Activated naive CD8-positive, alpha-beta T cell (primary cell): ENCODE results near the gene GRIA4.
"Not testable (repeated sequence)": the region's sequence is repeated elsewhere in the genome, so short reads cannot be mapped to it uniquely, and the experiment has no call there.

Source experiments
- H3K27ac Mint-ChIP-seq: one replicate; pipeline ENCODE4 v1.8.0; 2021; ENCODE audit warnings: mixed read lengths
- H3K27me3 Mint-ChIP-seq: one replicate; pipeline ENCODE4 v1.8.0; 2021; ENCODE audit warnings: mixed read lengths
- H3K36me3 Mint-ChIP-seq: one replicate; pipeline ENCODE4 v1.8.0; 2021; ENCODE audit warnings: mixed read lengths
- H3K4me1 Mint-ChIP-seq: one replicate; pipeline ENCODE4 v1.8.0; 2021; ENCODE audit warnings: low read depth, mixed read lengths
- H3K4me3 Mint-ChIP-seq: one replicate; pipeline ENCODE4 v1.8.0; 2021; ENCODE audit warnings: mild to moderate bottlenecking, mixed read lengths
- H3K9me3 Mint-ChIP-seq: one replicate; pipeline ENCODE4 v1.8.0; 2021; ENCODE audit warnings: low read depth, mixed read lengths

The GRIA4 gene

GRCh38 chr11:105867742-105868141 lies 257.9 kb downstream of the GRIA4 start:
- Mint-ChIP-seq H3K4me1 (no peaks in the 10 kb centered on the region), H3K27ac (no peak overlapping the region), H3K27me3 (peaks cover 4% of the 10 kb centered on the region), H3K36me3 (no peaks in the 10 kb centered on the region), H3K4me3 (no peak overlapping the region), H3K9me3 (no peaks in the 10 kb centered on the region)

DNA sequence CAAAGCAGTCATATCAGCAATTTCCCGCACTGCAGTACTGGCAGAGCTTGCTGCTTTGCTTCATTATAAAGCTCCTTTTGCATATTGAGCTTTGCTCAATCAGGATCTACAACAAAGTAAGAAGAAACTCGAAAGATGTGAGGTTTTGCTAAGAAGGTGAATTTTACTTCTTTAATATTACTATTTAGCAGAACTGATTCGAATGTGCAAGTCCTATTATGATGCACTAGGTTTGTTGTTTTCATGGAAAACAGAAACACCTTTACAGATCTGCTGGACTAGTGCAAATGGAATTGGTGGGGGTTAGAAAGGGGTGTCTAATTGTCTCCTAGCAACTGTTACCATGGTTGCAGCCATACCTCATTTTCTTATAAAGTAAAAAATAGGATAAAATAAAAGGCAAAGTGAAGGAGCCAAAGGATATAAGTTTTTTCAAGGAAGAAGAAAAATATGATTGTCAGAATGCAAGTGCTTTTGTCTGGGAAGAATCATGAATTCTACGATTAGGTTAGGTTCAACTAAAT lies 259.0 kb downstream of the GRIA4 start:
- H3K4me3 Mint-ChIP-seq = no peak overlapping the region
- H3K4me1 Mint-ChIP-seq = no peaks in the 10 kb centered on the region
- peaks cover 4% of the 10 kb centered on the region for H3K27me3 Mint-ChIP-seq
- no peaks in the 10 kb centered on the region for H3K9me3 Mint-ChIP-seq
- H3K36me3 Mint-ChIP-seq = no peaks in the 10 kb centered on the region
- no peak overlapping the region for H3K27ac Mint-ChIP-seq

GRCh38 chr11:105870516-105871113 lies 260.7 kb downstream of the GRIA4 start:
- Mint-ChIP-seq H3K27me3 (peaks cover 4% of the 10 kb centered on the region), H3K36me3 (no peaks in the 10 kb centered on the region), H3K4me3 (no peak overlapping the region), H3K4me1 (no peaks in the 10 kb centered on the region), H3K9me3 (no peaks in the 10 kb centered on the region), H3K27ac (no peak overlapping the region)

GRCh38 chr11:105878510-105878909 lies 268.6 kb downstream of the GRIA4 start:
- Mint-ChIP-seq H3K36me3 (no peaks in the 10 kb centered on the region), H3K27me3 (peaks cover 6% of the 10 kb centered on the region), H3K27ac (no peak overlapping the region), H3K9me3 (no peaks in the 10 kb centered on the region), H3K4me3 (no peak overlapping the region), H3K4me1 (no peaks in the 10 kb centered on the region)

DNA sequence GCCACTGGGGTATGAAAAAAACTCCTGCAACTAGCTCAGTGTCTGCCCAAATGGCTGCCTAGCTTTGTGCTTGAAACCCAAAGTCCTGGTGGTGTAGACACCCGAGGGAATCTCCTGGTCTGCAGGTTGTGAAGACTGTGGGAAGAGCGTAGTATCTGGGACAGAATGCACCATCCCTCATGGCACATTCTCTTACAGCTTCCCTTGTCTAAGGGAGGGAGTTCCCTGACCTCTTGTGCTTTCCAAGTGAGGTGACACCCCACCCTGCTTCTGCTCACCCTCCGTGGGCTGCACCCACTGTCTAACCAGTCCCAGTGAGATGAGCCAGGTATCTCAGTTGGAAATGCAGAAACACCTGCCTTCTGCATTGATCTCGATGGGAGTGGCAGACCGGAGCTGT lies 269.1 kb downstream of the GRIA4 start:
- not testable (repeated sequence) for H3K4me3 Mint-ChIP-seq, H3K9me3 Mint-ChIP-seq, H3K27me3 Mint-ChIP-seq, H3K4me1 Mint-ChIP-seq, H3K36me3 Mint-ChIP-seq, H3K27ac Mint-ChIP-seq

GRCh38 chr11:105881027-105881426 lies 271.2 kb downstream of the GRIA4 start:
- no peak overlapping the region for H3K27ac Mint-ChIP-seq
- no peaks in the 10 kb centered on the region for H3K9me3 Mint-ChIP-seq
- H3K36me3 Mint-ChIP-seq = no peaks in the 10 kb centered on the region
- no peak overlapping the region for H3K4me3 Mint-ChIP-seq
- H3K4me1 Mint-ChIP-seq = no peaks in the 10 kb centered on the region
- peaks cover 6% of the 10 kb centered on the region for H3K27me3 Mint-ChIP-seq

- no peak overlapping the region for H3K27ac Mint-ChIP-seq
- H3K4me1 Mint-ChIP-seq = no peaks in the 10 kb centered on the region
- H3K36me3 Mint-ChIP-seq = no peaks in the 10 kb centered on the region
- H3K9me3 Mint-ChIP-seq = no peaks in the 10 kb centered on the region
- H3K27me3 Mint-ChIP-seq = peaks cover 1% of the 10 kb centered on the region
- no peak overlapping the region for H3K4me3 Mint-ChIP-seq
These were observed 274.6 kb downstream of the GRIA4 start for GRCh38 chr11:105884436-105884835.

- Mint-ChIP-seq H3K9me3 (no peaks in the 10 kb centered on the region), H3K27me3 (no peaks in the 10 kb centered on the region), H3K4me1 (no peaks in the 10 kb centered on the region), H3K4me3 (no peak overlapping the region), H3K27ac (no peak overlapping the region), H3K36me3 (no peaks in the 10 kb centered on the region)
These were observed 281.8 kb downstream of the GRIA4 start for GRCh38 chr11:105891685-105892084.

DNA sequence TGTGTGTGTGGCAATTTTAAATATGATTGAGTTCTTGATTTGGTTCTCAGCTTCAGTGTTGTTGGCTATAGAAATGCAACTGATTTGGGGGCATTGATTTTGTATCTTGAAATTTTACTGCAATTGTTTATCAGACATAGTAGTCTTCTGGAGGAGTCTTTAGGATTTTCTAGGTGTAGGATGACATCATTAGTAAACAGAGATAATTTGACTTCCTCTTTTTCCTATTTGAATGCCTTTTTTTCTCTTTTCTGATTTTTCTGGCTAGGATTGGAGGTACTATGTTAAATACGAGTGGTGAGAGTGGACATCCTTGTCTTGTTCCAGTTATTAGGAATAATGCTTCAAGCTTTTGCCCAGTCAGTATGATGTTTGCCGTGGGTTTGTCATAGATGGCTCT lies 287.3 kb downstream of the GRIA4 start:
- Mint-ChIP-seq H3K27ac (no peak overlapping the region), H3K36me3 (no peaks in the 10 kb centered on the region), H3K9me3 (no peaks in the 10 kb centered on the region), H3K4me1 (no peaks in the 10 kb centered on the region), H3K27me3 (peaks cover 4% of the 10 kb centered on the region), H3K4me3 (no peak overlapping the region)

DNA sequence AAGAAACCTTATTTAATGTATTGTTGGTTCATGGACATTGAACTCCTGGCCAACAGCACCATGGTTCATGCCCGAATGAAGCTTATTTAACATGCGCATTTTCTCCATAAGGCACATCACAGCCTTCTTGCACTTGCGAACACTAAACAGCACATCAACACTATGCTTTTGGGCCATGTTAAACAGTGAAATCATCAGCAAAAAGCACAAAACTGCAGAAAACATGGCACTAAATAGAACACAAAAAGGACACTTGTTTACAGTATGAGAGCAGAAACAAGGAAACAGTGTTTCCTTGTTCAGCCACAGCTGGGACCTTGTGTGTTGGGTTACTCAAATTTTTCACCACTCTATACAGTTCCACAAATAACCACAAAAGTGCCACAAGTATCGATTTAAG lies 289.9 kb downstream of the GRIA4 start:
- H3K27ac Mint-ChIP-seq = no peak overlapping the region
- H3K9me3 Mint-ChIP-seq = no peaks in the 10 kb centered on the region
- H3K36me3 Mint-ChIP-seq = no peaks in the 10 kb centered on the region
- no peaks in the 10 kb centered on the region for H3K4me1 Mint-ChIP-seq
- no peak overlapping the region for H3K4me3 Mint-ChIP-seq
- peaks cover 4% of the 10 kb centered on the region for H3K27me3 Mint-ChIP-seq

- H3K4me1 Mint-ChIP-seq = no peaks in the 10 kb centered on the region
These were observed 290.7 kb downstream of the GRIA4 start for GRCh38 chr11:105900515-105901035.

GRCh38 chr11:105903113-105903512 lies 293.2 kb downstream of the GRIA4 start:
- no peaks in the 10 kb centered on the region for H3K4me1 Mint-ChIP-seq
- H3K27me3 Mint-ChIP-seq = peaks cover 5% of the 10 kb centered on the region
- H3K9me3 Mint-ChIP-seq = no peaks in the 10 kb centered on the region
- H3K27ac Mint-ChIP-seq = no peak overlapping the region
- no peak overlapping the region for H3K4me3 Mint-ChIP-seq
- H3K36me3 Mint-ChIP-seq = no peaks in the 10 kb centered on the region

More at GRCh38 chr11:105900515-105901035, 290.7 kb downstream of the GRIA4 start:
- H3K27me3 Mint-ChIP-seq = peaks cover 4% of the 10 kb centered on the region
- H3K4me3 Mint-ChIP-seq = no peak overlapping the region
- H3K9me3 Mint-ChIP-seq = no peaks in the 10 kb centered on the region
- no peaks in the 10 kb centered on the region for H3K36me3 Mint-ChIP-seq
- no peak overlapping the region for H3K27ac Mint-ChIP-seq

GRCh38 chr11:105906517-105906916 lies 296.6 kb downstream of the GRIA4 start:
- H3K27ac Mint-ChIP-seq = no peak overlapping the region
- no peaks in the 10 kb centered on the region for H3K4me1 Mint-ChIP-seq
- peaks cover 3% of the 10 kb centered on the region for H3K27me3 Mint-ChIP-seq
- H3K9me3 Mint-ChIP-seq = no peaks in the 10 kb centered on the region
- no peak overlapping the region for H3K4me3 Mint-ChIP-seq
- no peaks in the 10 kb centered on the region for H3K36me3 Mint-ChIP-seq

DNA sequence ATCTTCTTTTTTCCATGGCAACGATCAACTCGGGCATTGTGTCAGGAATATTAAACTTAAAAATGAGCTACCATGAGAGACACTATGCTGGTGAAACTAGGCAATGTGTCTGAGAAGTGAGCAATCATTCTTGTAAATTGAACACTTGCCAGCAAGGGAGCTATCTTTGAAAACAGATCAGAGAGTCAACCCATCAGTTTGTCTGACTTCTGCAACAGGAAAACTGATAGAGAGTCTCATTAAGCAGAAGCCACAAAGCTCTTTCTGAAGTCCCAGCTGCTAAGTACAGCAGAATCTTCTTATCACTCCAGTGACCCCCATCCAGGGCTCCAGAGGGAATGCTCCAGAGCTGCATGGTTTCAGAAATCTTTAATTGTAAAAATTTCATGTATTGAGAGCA lies 297.4 kb downstream of the GRIA4 start:
- no peaks in the 10 kb centered on the region for H3K36me3 Mint-ChIP-seq
- no peak overlapping the region for H3K27ac Mint-ChIP-seq
- H3K4me3 Mint-ChIP-seq = no peak overlapping the region
- H3K9me3 Mint-ChIP-seq = no peaks in the 10 kb centered on the region
- no peaks in the 10 kb centered on the region for H3K4me1 Mint-ChIP-seq
- H3K27me3 Mint-ChIP-seq = peaks cover 3% of the 10 kb centered on the region

DNA sequence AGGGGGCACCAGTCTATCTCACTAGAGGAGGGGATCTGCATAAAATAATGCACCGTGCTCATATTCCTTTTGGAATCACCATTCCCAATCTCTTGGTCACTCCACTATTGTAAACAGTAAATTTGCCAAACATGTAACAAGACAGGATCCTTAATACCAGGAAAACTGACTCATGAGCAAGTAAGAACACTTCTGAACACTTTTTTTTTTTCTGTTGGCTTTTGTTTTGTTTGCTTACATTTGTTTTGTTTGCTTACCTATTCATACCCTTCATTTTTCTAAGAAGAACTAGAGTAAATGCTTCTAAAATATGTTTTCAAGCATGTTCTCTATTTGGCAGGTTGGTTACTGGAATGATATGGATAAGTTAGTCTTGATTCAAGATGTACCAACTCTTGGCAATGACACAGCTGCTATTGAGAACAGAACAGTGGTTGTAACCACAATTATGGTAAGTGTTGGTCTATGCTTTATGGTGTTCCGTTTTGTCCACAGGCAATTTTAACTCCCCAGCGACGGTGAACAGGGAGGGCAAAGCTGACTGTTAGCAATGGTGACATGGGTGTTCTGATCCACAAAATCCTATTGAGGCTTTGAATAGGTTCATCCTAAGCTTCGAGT lies 300.3 kb downstream of the GRIA4 start:
- Mint-ChIP-seq H3K36me3 (no peaks in the 10 kb centered on the region), H3K27me3 (peaks cover 3% of the 10 kb centered on the region), H3K4me1 (no peaks in the 10 kb centered on the region), H3K27ac (no peak overlapping the region), H3K9me3 (no peaks in the 10 kb centered on the region), H3K4me3 (no peak overlapping the region)

DNA sequence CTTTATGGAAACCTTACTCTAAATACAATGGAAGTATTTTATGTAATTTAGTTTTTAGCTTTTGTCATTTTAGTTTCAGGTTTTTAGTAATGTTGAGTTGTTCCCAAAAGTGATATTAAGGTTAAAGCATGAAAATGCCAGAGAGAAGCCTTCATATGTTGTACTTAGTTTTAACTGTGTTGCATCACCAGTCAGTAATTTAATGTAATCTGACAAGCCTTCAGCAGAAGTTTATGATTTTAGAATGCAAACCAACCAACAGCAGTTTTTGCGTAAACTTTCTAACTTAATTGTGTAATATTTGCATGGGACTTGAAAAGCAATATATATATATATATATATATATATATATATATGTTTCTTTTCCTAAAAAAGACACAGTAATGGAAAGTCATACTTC lies 301.6 kb downstream of the GRIA4 start:
- H3K27ac Mint-ChIP-seq = no peak overlapping the region
- no peaks in the 10 kb centered on the region for H3K9me3 Mint-ChIP-seq
- H3K36me3 Mint-ChIP-seq = no peaks in the 10 kb centered on the region

More for the DNA sequence above, 301.6 kb downstream of the GRIA4 start:
- H3K27me3 Mint-ChIP-seq = peaks cover 2% of the 10 kb centered on the region
- no peak overlapping the region for H3K4me3 Mint-ChIP-seq
- no peaks in the 10 kb centered on the region for H3K4me1 Mint-ChIP-seq
